ENCODE results near the gene MCM6.

DNA sequence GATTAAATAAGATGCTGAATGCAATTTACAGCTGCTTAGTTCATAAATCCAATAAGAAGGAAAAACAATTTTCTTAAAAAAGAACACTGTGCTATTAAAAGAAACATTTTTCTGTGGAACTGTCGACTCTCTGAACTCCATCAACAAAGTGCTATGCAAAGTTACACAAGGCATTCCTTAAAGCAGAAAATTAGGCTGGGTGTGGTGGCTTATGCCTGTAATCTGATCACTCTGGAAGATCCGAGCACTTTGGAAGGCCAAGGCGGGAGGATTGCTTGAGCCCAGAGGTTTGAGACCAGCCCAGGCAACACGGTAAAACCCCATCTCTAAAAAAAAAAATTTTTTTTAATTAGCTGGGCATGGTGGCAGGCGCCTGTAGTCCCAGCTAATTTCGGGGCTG lies 13.0 kb downstream of the MCM6 start:
- TF ChIP-seq, protein P1, sequence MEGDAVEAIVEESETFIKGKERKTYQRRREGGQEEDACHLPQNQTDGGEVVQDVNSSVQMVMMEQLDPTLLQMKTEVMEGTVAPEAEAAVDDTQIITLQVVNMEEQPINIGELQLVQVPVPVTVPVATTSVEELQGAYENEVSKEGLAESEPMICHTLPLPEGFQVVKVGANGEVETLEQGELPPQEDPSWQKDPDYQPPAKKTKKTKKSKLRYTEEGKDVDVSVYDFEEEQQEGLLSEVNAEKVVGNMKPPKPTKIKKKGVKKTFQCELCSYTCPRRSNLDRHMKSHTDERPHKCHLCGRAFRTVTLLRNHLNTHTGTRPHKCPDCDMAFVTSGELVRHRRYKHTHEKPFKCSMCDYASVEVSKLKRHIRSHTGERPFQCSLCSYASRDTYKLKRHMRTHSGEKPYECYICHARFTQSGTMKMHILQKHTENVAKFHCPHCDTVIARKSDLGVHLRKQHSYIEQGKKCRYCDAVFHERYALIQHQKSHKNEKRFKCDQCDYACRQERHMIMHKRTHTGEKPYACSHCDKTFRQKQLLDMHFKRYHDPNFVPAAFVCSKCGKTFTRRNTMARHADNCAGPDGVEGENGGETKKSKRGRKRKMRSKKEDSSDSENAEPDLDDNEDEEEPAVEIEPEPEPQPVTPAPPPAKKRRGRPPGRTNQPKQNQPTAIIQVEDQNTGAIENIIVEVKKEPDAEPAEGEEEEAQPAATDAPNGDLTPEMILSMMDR (IDR thresholded peaks at IDR 0.05 in 8 of 11, conservative IDR thresholded peaks at IDR 0.05 in 3 of 11) = no peak
- TF ChIP-seq POLR2A (IDR thresholded peaks at IDR 0.05) (no peak), POLR2AphosphoS5 (IDR thresholded peaks at IDR 0.05) (no peak)
